GM21381 (cell line): ENCODE measurements around the gene COL26A1.

Experiments
- ATAC-seq: cut with Tn5 transposase; IDR thresholded peaks from one replicate; pipeline ENCODE4 v1.9.1; 2021; ENCODE audit warnings: mild to moderate bottlenecking, moderate library complexity; ENCODE audit not compliant: unreplicated experiment

The COL26A1 gene

DNA sequence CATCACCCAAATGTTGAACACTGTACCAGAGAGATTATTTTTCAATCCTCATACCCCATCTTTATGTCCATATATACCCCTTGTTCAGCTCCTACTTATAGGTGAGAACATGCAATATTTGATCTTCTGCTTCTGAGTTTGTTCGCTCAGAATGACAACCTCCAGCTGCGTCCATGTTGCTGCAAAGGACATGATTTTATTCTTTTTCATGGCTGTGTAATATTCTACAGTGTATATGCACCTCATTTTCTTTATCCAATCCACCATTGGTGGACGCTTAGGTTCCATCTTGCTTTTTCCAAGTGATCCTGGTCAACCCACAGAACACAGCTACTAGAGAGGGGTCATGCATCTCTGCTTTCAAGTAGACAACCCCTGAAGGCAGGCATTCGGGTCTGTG, 166.9 kb downstream of the COL26A1 start:
- ATAC-seq, result no peak

DNA sequence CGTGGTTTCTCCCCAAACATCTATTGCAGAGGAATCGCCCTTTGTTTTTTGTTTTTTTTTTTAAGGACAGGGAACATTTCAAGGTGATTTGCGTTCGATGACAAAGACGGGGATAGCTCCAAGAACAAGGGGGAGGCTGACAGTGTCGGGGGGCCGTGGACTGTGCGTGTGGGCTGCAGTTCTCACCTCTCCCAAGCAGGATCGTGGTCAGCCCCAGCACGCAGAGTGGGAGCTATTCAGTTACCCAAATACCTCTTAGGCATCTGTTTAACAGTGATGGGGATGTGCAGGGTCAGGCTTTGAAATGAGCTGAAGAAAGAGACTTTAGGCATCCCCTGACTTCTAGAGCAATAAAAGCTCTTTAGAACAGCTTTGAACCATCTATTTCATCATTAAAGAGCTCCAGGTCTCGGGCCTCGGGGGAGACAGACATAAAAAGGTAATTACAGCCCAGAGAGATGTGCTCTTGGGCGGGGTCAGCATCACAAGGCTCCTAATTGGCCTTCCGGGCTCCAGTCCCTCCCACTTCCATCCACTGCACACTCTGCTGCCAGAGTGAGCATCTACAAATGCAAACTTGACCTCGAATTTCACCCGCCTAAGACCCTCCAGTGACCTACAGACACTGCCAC, 169.2 kb downstream of the COL26A1 start:
- ATAC-seq, result no peak

DNA sequence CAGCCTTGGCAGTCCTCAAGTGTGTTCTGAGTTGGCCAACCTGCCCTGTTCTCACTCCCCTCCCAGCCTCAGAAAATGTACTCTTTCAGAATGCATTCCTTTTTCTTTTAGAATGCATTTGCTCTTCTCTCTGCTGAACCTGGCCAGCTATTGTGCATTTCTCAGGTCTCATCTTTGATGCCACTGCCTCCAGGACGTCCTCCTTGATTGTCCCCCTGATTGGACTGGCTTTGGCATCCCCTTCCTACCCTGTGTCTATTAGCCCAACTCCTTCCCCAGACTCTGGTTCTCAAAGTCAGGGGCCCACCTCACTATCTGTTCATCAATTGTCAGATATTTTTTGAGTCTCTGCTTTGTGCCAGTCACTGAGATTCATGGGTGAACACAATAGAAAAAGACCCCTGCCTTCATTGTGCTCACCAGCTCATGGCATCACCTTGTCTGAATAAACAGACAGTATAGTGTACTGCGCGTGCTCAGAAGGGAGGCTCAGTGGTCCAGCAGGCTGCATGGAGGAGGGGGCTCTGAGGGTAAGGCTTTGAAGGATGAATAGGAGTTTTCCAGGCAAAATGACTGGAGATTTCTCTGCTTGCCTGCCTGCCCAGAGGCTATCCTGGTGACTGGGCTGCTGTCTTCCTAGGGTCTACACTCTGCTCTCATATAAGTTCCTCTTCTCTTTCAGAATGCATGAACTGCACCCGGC, 169.9 kb downstream of the COL26A1 start:
- no peak for ATAC-seq

DNA sequence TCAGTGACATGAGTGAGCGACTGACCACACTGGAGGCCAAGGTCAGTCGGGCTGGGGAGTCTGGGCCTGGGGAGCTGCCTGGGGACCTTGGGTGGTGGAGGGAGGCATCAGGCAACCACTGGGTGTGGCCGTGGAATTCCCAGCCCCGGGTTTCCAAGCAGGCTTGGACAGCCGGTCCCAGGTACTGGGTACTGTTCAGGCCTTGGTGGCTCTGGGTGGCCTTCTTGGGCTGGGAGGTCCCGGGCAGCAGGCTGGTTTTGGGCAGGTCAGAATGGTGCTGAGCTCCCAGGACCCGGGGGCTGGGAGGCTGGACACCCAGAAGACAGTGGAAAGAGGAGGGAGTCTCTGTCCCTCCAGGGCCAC, 170.4 kb downstream of the COL26A1 start:
- ATAC-seq, result no peak

DNA sequence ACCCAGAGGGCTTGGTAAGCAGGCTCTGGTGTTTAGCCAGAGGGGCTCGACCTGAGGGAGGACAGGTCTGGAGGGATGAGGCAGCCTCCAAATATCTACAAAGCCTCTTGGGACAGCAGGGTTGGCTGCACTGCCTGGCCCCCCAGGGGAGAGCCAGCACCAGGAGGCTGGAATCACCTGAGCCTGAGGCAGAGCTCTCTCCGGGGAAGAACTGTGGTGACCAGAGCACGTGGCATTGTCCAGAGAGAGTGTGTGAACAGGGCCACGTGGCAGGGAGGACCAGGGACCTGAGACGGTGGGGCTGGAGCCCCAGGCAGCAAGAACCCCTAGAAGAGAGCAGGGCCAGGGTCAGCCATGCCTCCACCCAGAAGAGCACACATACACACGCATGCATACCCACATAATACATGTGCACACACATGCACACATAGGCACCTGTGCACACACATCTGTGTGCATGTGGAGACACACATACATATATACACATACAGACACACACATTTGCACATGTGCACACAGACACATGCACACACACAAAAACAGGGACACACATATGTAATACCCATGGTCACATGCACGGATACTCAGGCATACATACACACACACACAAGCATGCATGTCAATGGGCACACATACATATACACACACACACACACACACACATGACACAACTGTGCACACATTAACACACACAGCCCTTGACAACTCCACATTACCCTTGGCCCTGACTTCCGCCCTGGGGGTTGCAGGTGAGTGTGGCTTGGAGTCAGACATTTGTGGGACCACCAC, 171.5 kb downstream of the COL26A1 start:
- ATAC-seq, result no peak

DNA sequence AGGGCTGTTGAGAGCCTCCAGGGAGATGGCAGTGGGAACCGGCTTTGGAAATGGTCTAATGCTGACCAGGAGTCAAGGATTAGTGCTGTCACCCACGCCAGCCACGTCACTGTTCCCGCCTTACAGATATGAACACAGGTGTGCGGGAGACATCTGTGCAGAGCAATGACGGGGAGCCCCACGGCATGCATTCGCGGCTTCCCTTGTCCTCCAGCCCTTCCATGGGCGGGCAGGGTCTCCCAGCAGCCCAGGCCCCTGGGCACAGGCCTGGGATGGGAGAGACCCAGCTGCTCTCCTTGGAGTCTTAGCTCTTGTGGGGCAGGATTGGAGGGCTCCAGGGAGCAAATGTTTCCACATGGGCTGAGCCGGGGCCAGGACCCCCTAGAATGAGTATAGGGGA, 172.2 kb downstream of the COL26A1 start:
- no peak for ATAC-seq

DNA sequence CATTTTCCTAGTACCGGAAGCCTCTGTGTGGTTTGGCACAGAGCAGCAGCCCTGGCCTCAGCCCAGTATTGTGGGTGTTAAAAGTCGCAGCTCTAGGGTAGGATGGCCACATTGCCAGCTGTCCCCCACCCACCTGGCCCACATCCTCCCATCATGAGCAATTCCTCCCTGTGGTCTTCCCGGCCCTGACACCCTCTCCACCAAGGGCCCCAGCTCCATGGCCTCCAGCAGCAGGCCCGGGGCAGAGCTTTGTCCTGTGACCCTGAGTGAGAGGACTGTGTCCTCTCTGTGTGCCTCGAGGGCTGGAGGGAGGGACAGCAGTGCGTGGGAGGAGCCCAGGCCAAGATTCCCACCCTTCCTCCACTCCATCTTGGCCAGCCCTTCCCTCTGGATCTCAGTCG, 172.7 kb downstream of the COL26A1 start:
- no peak for ATAC-seq

DNA sequence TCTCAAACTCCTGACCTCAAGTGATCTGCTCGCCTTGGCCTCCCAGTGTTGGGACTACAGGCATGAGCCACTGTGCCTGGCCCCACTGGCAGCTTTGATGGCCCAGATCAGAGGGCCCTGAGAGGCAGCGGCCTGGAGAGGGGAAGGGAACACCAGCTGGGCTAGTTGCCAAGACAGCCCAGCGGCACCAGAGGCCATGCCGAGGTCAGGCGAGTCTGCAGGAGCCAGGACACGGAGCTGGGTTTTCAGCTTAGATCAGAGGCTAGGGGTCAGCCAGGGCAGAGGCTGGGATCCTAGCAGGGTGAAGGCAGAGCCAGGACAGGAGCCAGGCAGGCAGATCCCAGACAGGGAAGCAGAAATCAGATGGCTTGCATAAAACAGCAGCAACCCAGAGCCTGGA, 173.6 kb downstream of the COL26A1 start:
- ATAC-seq, result no peak

DNA sequence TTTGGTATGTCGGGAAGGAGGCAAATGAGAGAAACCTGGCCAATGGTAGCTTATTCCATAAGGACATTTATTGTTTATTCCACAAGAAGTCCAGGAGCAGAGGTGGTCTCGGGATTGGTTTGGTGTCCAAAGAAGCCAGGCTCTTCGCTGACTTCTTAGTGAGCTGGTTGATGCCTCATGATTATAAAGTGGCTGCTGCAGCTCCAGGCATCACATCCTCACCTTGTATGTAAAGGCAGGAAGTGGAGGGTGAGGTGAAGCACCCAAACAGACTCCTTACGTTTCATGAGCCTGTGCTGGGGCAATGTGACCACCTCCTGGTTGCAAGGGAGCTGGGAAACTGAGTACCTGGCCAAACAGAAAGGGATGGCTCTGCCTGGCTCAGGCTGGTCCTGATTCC, 174.0 kb downstream of the COL26A1 start:
- no peak for ATAC-seq

DNA sequence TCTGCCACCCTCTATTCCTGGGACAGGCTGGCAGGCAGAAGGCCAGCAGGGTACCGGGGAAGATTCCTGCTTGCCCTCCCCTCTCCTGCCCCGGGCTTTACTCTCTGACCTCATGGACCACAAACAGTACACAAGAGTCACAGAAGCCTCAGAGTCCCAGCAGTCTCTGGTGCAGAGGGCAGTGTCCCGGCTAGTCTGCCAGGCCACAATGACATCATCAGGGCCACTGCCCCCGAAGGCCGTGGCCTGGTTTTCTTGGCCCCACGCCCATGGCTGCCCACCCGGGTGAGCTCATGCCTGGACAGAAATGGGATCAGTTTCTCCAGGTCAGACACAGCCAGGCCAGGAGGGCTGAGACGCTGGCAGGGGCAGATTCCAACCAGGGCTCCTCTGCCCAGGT, 174.5 kb downstream of the COL26A1 start:
- no peak for ATAC-seq

DNA sequence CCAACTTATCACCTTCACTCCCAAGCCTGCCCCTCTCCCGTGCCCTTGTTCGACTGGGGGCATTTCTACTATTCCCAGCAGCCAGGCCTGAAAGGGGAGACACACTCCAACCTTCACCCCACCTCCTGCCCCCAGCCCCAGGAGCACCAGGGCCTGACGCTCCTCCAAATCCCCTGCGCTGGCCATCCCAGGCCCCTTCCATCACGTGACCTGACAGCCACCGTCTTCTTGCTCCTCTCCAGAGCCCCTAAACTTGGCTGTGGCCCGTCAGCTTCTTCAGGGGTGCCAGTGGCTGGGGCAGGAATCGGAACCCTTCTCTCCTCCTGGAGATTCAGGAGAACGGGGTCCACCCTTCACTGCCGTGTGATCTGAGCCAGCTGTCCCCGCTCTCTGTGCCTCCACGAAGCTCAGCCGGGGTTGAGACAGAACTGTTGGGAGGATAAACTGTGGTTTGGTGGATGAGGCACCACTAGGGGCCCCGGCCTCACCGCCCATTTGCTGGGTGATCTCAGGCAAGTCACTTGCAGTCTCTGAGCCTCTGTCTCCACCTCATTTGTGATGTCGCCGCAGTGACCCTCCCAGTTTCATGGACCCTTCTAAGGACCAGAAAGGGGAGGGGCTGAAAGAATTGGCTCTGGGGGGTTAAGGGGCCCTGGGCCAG, 175.4 kb downstream of the COL26A1 start:
- ATAC-seq, result no peak

DNA sequence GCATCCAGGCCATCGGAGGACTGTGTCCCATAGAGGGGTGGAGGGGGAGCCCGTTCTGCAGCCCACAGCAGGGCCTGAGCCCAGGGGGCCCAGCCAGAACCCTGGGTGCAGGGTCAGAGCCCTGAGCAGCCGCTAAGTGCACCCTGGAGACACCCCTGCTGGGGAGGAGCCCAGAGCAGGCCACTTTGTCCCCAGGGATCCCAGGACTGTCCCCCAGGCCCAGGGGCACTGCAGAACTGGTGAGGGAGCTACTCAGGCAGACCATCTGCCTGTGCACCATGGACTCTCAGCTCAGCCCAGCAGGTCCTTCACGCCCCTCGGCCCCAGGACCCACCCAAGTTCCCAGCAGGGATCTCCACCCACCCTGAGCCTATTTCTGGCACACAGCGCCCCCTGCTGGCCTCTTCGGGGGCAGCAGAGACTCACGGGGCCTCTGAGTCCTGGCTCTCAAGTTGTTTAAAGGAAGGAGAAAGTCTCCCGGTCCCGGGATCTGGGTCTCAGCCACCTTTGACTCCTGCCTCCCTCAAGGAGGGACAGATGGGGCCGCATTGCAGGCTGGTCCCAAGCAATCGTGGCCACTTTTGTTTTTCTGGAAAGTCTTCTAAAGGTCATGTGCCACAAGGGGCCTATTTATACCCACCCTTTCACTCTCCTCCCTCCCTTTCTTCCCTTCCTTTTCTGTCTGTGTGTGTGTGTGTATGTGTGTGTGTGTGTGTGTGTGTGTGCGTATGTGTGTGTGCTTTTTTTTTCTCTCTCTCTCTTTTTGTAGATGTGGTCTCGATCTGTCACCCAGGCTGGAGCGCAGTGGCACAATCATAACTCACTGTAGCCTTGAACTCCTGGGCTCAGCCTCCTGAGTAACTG, 176.2 kb downstream of the COL26A1 start:
- no peak for ATAC-seq

DNA sequence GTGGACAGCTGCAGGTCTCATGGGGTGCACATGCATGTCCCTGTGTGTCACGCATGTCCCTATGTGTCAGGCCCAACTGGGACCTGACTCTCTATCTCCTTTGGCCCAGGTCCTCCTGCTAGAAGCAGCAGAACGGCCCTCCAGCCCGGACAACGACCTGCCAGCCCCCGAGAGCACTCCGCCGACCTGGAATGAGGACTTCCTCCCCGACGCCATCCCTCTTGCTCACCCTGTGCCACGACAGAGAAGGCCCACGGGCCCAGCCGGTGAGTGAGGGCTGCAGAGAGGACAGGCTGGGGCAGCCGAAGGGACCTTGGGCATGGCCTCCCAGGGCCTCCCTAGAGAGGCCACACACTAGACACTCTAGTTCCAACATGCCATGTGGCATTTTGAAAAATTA, 177.1 kb downstream of the COL26A1 start:
- no peak for ATAC-seq

DNA sequence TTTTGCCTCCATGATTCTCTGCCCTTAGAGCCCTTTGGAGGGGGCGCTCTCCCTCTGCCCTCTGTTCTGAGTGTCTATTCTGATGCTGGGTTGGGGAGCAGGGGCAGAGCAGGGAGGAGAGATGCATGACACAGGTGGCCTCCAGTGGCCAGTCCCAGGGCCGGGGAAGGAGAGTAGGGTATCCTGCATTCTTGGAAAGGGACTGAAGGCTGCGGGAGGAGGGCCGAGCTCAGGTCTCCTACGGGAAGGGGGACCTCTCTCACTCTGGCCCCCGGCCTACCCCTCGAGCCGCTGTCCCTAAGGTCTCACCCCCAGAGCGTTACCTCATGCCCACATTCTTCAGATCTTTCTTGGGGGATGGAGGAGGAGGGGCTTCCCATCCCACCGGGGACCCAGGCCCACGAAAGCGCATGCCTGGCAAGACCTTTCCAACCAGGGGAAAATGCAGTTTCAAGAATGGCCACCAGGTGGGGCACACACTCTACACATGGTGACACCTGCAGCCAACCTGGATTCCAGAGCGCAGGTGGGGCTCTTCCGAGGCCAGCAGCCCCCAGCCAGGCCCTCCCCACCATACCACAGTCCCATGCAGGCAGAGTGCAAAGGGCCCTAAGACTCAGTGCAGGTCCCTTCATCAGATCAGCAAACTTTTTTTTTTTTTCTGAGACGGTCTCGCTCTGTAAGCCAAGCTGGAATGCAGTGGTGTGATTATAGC, 180.0 kb downstream of the COL26A1 start:
- no peak for ATAC-seq

DNA sequence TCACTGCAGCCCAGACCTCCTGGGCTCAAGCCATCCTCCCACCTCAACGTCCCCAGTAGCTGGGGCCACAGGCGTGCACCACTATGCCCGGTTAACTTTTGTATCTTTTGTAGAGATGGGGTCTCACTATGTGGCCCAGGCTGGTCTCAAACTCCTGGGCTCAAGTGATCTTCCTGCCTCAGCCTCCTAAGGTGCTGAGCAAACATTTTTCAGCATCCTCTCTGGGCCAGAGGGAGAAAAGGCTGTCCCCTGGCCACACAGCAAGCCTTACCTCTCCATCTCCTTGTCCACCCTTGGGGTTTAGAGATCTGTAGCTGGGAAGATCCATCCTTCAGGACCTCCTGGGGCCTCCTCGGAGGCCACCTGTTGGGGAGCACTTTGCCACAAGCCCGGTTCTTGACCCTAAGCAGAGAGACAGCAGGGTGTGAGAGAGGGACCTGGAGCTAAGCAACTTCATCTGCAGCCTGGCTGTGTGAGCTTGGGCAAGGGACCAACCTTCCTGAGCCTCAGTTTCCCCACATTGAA, 180.6 kb downstream of the COL26A1 start:
- ATAC-seq, result no peak

DNA sequence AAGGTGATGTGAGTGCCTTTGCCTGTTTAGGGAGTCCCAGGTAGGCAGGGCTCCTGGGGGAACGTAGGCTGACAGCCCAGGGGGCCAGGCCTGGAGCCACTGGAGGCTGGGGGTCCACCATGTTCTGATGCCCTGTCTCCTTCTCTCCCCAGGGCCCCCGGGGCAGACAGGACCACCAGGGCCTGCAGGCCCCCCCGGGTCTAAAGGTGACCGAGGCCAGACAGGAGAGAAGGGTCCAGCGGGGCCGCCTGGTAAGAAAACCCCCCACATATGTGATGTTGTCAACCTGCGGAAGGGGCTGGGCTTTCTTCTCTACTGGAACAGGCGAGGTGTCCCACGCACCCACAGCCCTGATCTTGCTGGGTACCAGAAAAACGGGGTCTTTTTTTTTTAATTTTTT, 181.2 kb downstream of the COL26A1 start:
- no peak for ATAC-seq

DNA sequence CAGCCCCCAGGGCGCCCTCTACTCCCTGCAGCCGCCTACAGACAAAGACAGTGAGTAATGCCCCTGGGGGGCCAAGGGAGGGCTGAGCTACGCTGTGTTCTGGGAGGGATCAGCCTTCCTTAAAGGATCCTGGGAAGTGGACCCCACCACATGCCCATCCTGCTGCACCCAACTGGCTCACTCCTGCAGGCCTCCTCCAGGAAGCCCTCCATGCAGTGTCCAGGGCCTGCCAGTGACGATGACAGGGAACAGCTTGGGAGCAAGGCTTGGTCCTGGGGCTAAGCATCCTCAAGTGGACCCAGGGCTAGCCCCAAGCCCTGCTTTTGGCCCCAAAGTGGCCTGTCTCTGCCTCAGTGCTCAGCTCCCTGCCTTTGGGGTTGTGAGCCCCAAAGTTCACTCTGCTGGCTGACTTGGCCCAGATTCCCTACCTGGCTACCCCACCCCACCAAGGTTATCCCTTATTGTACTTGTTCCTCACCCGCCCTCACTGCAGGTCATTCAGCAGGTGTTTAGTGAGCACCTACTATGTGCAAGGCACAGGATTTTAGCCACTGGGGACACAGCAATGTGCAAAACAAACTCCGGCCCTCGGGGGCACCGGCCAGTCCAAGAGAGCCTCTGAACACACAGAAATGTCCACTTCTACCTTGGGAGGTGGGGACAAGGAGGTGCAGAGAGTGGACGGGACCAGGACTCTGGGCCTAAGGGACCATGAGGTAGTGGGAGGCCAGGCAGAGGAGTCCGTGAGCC, 182.9 kb downstream of the COL26A1 start:
- ATAC-seq, result no peak

DNA sequence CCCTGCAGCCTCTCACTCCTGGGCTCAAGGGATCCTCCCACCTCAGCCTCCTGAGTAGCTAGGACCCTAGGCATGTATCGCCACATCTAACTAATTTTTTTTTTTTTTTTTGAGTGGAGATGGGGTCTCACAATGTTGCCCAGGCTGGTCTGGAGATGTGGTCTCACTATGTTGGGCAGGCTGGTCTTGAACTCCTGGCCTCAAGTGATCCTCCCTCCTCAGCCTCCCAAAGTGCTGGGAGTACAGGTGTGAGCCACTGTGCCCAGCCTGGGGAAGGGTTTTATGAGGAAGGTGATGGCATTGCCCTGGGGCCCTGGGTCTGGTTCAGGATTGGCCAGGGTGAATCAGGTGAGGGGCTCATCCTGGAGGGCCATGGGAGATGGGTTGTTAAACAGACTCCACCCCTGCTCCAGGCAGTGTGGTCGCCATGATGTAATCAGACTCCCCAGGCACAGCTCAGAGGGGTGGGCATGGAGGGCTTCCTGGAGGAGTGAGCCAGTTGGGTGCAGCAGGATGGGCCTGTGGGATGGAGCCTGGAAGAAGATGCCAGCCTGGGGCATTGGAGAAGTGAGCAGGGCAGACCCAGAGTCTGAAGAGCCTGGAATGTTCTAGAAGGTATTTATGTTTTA, 183.7 kb downstream of the COL26A1 start:
- ATAC-seq, result no peak
